ENCODE data around the gene ZNF605.
"Not testable (repeated sequence)": the region's sequence is repeated elsewhere in the genome, so short reads cannot be mapped to it uniquely, and the experiment has no call there.

Gene ZNF605

GRCh38 chr12:132956011-132956788 lies at the start of gene ZNF605:
ZNF605 (minus strand) TSS chr12:132956306; CDS start chr12:132945635, 10,671 bp downstream.
- Mint-ChIP-seq H3K4me1 (peaks cover 33% of the 10 kb centered on the region), H3K9me3 (peaks cover 4% of the 10 kb centered on the region), H3K4me3 (peak within 1 kb of the TSS; percentile 94), H3K27me3 (no peaks in the 10 kb centered on the region), H3K36me3 (peaks cover 26% of the 10 kb centered on the region), H3K27ac (peak within 1 kb of the TSS; percentile 96)
- ATAC-seq, result peak; percentile 95

- peaks cover 79% of the 10 kb centered on the region for H3K36me3 Mint-ChIP-seq
- no peak overlapping the region for H3K27ac Mint-ChIP-seq
- no peaks in the 10 kb centered on the region for H3K27me3 Mint-ChIP-seq
- no peak for ATAC-seq
- no peak overlapping the region for H3K4me3 Mint-ChIP-seq
- H3K4me1 Mint-ChIP-seq, result no peaks in the 10 kb centered on the region
- peaks cover 33% of the 10 kb centered on the region for H3K9me3 Mint-ChIP-seq
Measured at GRCh38 chr12:132998741-132999140, 42.6 kb upstream of the ZNF605 start.

GRCh38 chr12:132986885-132987225 lies 30.7 kb upstream of the ZNF605 start:
- no peak for ATAC-seq
- H3K4me1 Mint-ChIP-seq, result peaks cover 30% of the 10 kb centered on the region
- peaks cover 12% of the 10 kb centered on the region for H3K9me3 Mint-ChIP-seq
- peak overlapping the region; percentile 98 for H3K27ac Mint-ChIP-seq
- peak overlapping the region; percentile 89 for H3K4me3 Mint-ChIP-seq
- H3K27me3 Mint-ChIP-seq, result no peaks in the 10 kb centered on the region
- H3K36me3 Mint-ChIP-seq, result peaks cover 54% of the 10 kb centered on the region

- Mint-ChIP-seq H3K27me3 (no peaks in the 10 kb centered on the region), H3K4me1 (peaks cover 30% of the 10 kb centered on the region), H3K9me3 (peaks cover 12% of the 10 kb centered on the region), H3K36me3 (peaks cover 48% of the 10 kb centered on the region), H3K4me3 (peak within 1 kb of the TSS; percentile 89), H3K27ac (peak within 1 kb of the TSS; percentile 98)
- peak; percentile 99 for ATAC-seq
Measured at GRCh38 chr12:132986001-132986884, 30.1 kb upstream of the ZNF605 start, which contains the start of gene ZNF26. ZNF26 (plus strand) TSS chr12:132986367; CDS start chr12:132986841, 474 bp downstream.

GRCh38 chr12:132976870-132977269 lies 20.8 kb upstream of the ZNF605 start:
- not testable (repeated sequence) for H3K27me3 Mint-ChIP-seq, H3K4me3 Mint-ChIP-seq, H3K36me3 Mint-ChIP-seq, H3K27ac Mint-ChIP-seq, ATAC-seq, H3K4me1 Mint-ChIP-seq
- H3K9me3 Mint-ChIP-seq, result peaks cover 21% of the 10 kb centered on the region

- no peak for ATAC-seq
- Mint-ChIP-seq H3K4me1 (no peaks in the 10 kb centered on the region), H3K4me3 (no peak overlapping the region), H3K36me3 (peaks cover 6% of the 10 kb centered on the region), H3K27ac (no peak overlapping the region), H3K9me3 (peaks cover 14% of the 10 kb centered on the region), H3K27me3 (no peaks in the 10 kb centered on the region)
Measured at GRCh38 chr12:132972374-132972773, 16.3 kb upstream of the ZNF605 start.

GRCh38 chr12:132967736-132968135 lies 11.6 kb upstream of the ZNF605 start:
- Mint-ChIP-seq H3K4me1 (no peaks in the 10 kb centered on the region), H3K9me3 (peaks cover 17% of the 10 kb centered on the region), H3K36me3 (peaks cover 37% of the 10 kb centered on the region), H3K27me3 (no peaks in the 10 kb centered on the region), H3K27ac (no peak overlapping the region), H3K4me3 (no peak overlapping the region)
- ATAC-seq, result no peak

GRCh38 chr12:132966676-132967415 lies 10.7 kb upstream of the ZNF605 start:
- Mint-ChIP-seq H3K27me3 (no peaks in the 10 kb centered on the region), H3K4me1 (no peaks in the 10 kb centered on the region), H3K9me3 (peaks cover 13% of the 10 kb centered on the region), H3K4me3 (no peak overlapping the region), H3K36me3 (peaks cover 37% of the 10 kb centered on the region), H3K27ac (no peak overlapping the region)
- ATAC-seq, result no peak

GRCh38 chr12:132965796-132966195 lies 9.7 kb upstream of the ZNF605 start:
- Mint-ChIP-seq H3K4me3 (no peak overlapping the region), H3K36me3 (peaks cover 47% of the 10 kb centered on the region), H3K27ac (no peak overlapping the region), H3K9me3 (peaks cover 17% of the 10 kb centered on the region), H3K4me1 (no peaks in the 10 kb centered on the region), H3K27me3 (no peaks in the 10 kb centered on the region)
- no peak for ATAC-seq

GRCh38 chr12:132963947-132964346 lies 7.8 kb upstream of the ZNF605 start:
- peaks cover 17% of the 10 kb centered on the region for H3K9me3 Mint-ChIP-seq
- H3K27ac Mint-ChIP-seq, ATAC-seq, H3K4me1 Mint-ChIP-seq, H3K27me3 Mint-ChIP-seq, H3K4me3 Mint-ChIP-seq: not testable (repeated sequence)
- H3K36me3 Mint-ChIP-seq, result peaks cover 53% of the 10 kb centered on the region

- ATAC-seq, H3K27me3 Mint-ChIP-seq, H3K27ac Mint-ChIP-seq, H3K4me3 Mint-ChIP-seq, H3K4me1 Mint-ChIP-seq: not testable (repeated sequence)
- peaks cover 51% of the 10 kb centered on the region for H3K36me3 Mint-ChIP-seq
- H3K9me3 Mint-ChIP-seq, result peaks cover 16% of the 10 kb centered on the region
Measured at GRCh38 chr12:132961790-132962189, 5.7 kb upstream of the ZNF605 start.

- Mint-ChIP-seq H3K27me3 (no peaks in the 10 kb centered on the region), H3K4me3 (peak overlapping the region; percentile 94)
Measured at GRCh38 chr12:132955094-132956010, 754 bp downstream of the ZNF605 start.

GRCh38 chr12:132954471-132955048 lies 1.5 kb downstream of the ZNF605 start:
- ATAC-seq, result no peak
- H3K4me1 Mint-ChIP-seq, result peaks cover 33% of the 10 kb centered on the region
- H3K36me3 Mint-ChIP-seq, result peaks cover 20% of the 10 kb centered on the region
- peaks cover 4% of the 10 kb centered on the region for H3K9me3 Mint-ChIP-seq
- peak overlapping the region; percentile 96 for H3K27ac Mint-ChIP-seq
- no peaks in the 10 kb centered on the region for H3K27me3 Mint-ChIP-seq
- peak overlapping the region; percentile 94 for H3K4me3 Mint-ChIP-seq

More at GRCh38 chr12:132955094-132956010, 754 bp downstream of the ZNF605 start:
- peak; percentile 84 for ATAC-seq
- Mint-ChIP-seq H3K36me3 (peaks cover 23% of the 10 kb centered on the region), H3K27ac (peak overlapping the region; percentile 96), H3K4me1 (peaks cover 33% of the 10 kb centered on the region), H3K9me3 (peaks cover 4% of the 10 kb centered on the region)

- no peak for ATAC-seq
- Mint-ChIP-seq H3K4me1 (peaks cover 33% of the 10 kb centered on the region), H3K9me3 (peaks cover 4% of the 10 kb centered on the region), H3K27me3 (no peaks in the 10 kb centered on the region), H3K4me3 (no peak overlapping the region), H3K36me3 (peaks cover 17% of the 10 kb centered on the region), H3K27ac (no peak overlapping the region)
Measured at GRCh38 chr12:132953771-132954170, 2.3 kb downstream of the ZNF605 start.
